Colonic mucosa (tissue), 4 donors: Measurements from ENCODE around the gene SLCO3A1. TPM values are rescaled to one million over a fixed set of nuclear protein-coding genes. Genes with fewer than 3 reads are reported as not detected.

Experiments
- DNase-seq: peaks from one replicate; pipeline ENCODE4 v3.0.0-alpha.2; 2020
- H3K27ac ChIP-seq: fragments of 200-600 bp; one replicate; pipeline ENCODE4 v1.8.0; 2021
- H3K27me3 ChIP-seq: fragments of 200-600 bp; one replicate; pipeline ENCODE4 v1.8.0; 2021
- H3K36me3 ChIP-seq: fragments of 200-600 bp; one replicate; pipeline ENCODE4 v1.8.0; 2021
- H3K4me1 ChIP-seq: fragments of 200-600 bp; one replicate; pipeline ENCODE4 v1.8.0; 2021; ENCODE audit warnings: mild to moderate bottlenecking
- H3K4me3 ChIP-seq: fragments of 200-600 bp; one replicate; pipeline ENCODE4 v1.8.0; 2021
- H3K9ac ChIP-seq, 2 donors: one replicate each; pipeline ENCODE4 v1.7.0; 2013; ENCODE audit warnings: control low read depth in 2 of 2, low read depth in 2 of 2, low read length in 2 of 2
- H3K9me3 ChIP-seq: fragments of 200-600 bp; one replicate; pipeline ENCODE4 v1.8.0; 2021
- intact Hi-C: fragments of 100-400 bp; cut with DNase I; formaldehyde crosslinking; loops from one replicate; pipeline ENCODE4 v1.14.1; 2022
- total RNA-seq, 2 donors: library from RNA; stranded (reverse); fragmentation: NEBNext Ultra II Directional in 1 of 2; extraction: Animal tissue kit (Norgen Biotek cat#: 25700) in 1 of 2; gene quantifications; one replicate each; pipeline ENCODE4 v1.2.1, GENCODE V29; 2021
- TF ChIP-seq, protein P1 (sequence below): fragments of 200-600 bp; IDR thresholded peaks from one replicate; pipeline ENCODE4 v1.8.0; 2022; ENCODE audit warnings: antibody characterized with exemption, mild to moderate bottlenecking
- donor health status: healthy.
- donor health status: DM: no; HTN: no; CAD: no.
- donor health status: DM: no; HTN: no; CAD: no.

SLCO3A1 gene
- total RNA-seq, 2 donors from 2014 or later, result 11.4 to 24.6 TPM

DNA sequence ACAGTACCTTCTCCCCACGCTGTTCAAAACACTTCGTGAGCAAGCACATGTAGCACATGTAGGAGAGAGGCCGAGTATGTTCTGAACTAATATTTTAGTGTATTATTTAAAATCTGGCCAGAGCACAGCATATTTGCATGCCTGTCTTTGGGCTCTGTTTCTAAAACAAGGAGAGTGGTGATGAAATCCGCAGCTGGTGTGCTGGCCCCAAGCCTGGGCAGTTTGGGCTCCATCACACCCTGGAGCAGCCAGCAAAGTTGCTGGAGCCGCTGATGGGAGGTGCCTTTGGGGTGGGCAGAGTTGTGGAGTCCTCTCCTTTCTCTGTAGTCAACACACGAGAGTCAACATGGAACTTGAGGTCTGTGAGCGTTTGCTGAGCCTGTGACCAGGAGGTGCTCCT, 116.6 kb downstream of the SLCO3A1 start:
- Histone ChIP-seq H3K36me3 (no peaks in the 10 kb centered on the region), H3K4me3 (no peak overlapping the region), H3K9me3 (no peaks in the 10 kb centered on the region), H3K9ac (no peak overlapping the region), H3K27ac (no peak overlapping the region), H3K27me3 (no peaks in the 10 kb centered on the region), H3K4me1 (no peaks in the 10 kb centered on the region)
- DNase-seq, result peak; percentile 48
- TF ChIP-seq, protein P1, sequence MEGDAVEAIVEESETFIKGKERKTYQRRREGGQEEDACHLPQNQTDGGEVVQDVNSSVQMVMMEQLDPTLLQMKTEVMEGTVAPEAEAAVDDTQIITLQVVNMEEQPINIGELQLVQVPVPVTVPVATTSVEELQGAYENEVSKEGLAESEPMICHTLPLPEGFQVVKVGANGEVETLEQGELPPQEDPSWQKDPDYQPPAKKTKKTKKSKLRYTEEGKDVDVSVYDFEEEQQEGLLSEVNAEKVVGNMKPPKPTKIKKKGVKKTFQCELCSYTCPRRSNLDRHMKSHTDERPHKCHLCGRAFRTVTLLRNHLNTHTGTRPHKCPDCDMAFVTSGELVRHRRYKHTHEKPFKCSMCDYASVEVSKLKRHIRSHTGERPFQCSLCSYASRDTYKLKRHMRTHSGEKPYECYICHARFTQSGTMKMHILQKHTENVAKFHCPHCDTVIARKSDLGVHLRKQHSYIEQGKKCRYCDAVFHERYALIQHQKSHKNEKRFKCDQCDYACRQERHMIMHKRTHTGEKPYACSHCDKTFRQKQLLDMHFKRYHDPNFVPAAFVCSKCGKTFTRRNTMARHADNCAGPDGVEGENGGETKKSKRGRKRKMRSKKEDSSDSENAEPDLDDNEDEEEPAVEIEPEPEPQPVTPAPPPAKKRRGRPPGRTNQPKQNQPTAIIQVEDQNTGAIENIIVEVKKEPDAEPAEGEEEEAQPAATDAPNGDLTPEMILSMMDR, result no peak
- intact Hi-C loops, result no loop called here

DNA sequence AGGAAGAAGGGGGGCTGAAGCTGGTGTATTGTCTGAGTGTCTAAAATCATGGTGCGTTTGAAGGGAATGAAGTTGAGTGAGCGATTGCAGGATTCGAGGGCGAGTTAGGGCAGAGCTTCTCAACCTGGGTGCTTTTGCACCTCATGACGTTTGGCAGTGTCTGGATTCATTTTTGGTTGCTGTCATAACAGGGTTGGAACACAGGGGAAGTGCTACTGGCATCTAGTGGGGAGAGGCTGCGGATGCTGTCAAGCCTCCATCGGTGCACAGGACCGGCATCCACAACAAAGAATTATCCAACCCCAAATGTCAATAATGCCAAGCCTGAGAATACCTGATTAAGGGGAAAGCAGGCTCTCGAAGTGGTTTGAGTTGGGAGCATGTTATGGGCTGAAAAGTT, 120.0 kb downstream of the SLCO3A1 start:
- Histone ChIP-seq H3K9me3 (no peaks in the 10 kb centered on the region), H3K9ac (no peak overlapping the region), H3K27ac (no peak overlapping the region), H3K4me3 (no peak overlapping the region), H3K36me3 (no peaks in the 10 kb centered on the region), H3K27me3 (no peaks in the 10 kb centered on the region), H3K4me1 (no peaks in the 10 kb centered on the region)
- TF ChIP-seq, protein P1, result no peak
- intact Hi-C loops, result no loop called here
- no peak for DNase-seq

DNA sequence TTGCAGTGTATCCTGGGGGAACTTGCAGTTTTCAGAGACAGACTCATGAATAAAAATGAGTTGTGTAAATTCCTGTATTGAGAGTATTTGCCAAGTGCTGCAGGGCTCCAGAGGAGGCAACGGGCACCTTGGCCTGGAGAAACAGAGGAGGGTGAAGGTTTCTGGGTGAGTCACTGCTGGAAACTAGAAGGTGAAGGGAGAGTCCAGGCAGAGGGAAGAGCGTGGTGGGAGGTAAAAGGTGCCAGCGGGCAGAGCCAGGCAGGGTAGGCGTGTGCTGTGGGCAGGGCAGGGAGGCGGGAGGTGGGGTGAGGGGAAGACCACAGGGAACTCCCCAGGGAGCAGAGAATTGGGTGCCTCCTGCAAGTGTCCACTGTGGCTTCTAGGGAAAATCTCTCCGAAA, 120.8 kb downstream of the SLCO3A1 start:
- intact Hi-C loops, result no loop called here
- DNase-seq, result no peak
- Histone ChIP-seq H3K9ac (no peak overlapping the region), H3K4me1 (no peaks in the 10 kb centered on the region), H3K27ac (no peak overlapping the region), H3K27me3 (no peaks in the 10 kb centered on the region), H3K4me3 (no peak overlapping the region), H3K36me3 (no peaks in the 10 kb centered on the region), H3K9me3 (no peaks in the 10 kb centered on the region)
- TF ChIP-seq, protein P1, result no peak

DNA sequence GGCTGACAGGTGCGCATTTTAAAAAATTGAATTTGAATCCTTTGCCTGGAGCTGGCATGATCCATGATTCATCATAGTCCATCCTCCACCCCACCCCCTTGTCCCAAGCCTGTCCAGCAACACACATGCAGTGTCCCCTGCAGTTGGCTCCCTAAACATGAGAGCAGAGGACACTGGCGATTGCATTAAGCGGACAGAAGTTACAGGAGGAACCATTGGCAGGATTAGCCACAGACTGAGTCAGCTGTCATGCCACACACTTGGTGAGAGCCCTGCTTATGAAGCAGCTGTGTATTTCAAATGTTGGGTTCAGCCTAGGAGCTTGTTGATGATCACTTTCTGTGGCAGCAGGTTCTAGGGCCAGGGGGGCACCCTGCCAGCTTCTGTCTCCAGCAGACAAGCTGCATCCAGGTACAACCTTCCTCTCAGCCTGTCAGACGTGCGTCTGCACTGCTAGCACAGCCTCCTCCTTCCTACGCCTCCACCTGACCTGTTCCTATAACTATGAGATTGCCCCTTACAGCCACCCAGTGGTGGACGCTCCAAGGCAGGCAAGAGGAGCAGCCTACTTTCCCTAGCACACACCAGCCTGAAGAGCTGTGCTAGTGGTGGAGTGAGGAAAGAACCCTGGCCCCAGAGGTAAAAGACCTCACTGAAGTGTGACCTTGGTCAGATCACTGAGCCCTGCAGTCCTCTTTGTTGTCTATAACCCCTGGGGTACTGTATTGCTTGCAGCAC, 121.9 kb downstream of the SLCO3A1 start:
- Histone ChIP-seq H3K4me1 (no peaks in the 10 kb centered on the region), H3K4me3 (no peak overlapping the region), H3K27ac (no peak overlapping the region), H3K27me3 (no peaks in the 10 kb centered on the region), H3K36me3 (no peaks in the 10 kb centered on the region), H3K9me3 (no peaks in the 10 kb centered on the region), H3K9ac (no peak overlapping the region)
- DNase-seq, result no peak
- TF ChIP-seq, protein P1, result no peak
- intact Hi-C loops, result no loop called here

DNA sequence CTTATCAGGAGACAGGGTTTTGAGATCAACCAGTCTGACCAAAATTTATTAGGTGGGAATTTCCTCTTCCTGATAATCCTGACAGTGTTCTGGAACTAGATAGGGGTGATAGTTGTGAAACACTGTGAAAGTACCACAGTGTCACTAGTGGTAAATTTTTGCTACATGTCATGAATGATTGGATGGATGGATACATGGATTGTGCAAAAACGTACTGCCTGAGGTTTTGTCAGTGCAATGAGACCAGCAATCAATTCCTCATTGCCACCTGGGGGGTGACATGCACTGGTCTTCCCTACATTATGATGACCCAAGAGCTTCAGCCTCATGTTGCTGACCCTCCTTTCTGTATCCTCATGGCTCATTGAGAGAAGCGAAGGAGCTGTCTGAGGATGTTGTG, 123.5 kb downstream of the SLCO3A1 start:
- TF ChIP-seq, protein P1, result no peak
- intact Hi-C loops, result no loop called here
- Histone ChIP-seq H3K36me3 (no peaks in the 10 kb centered on the region), H3K4me3 (no peak overlapping the region), H3K9ac (no peak overlapping the region), H3K9me3 (no peaks in the 10 kb centered on the region), H3K27ac (no peak overlapping the region), H3K27me3 (no peaks in the 10 kb centered on the region), H3K4me1 (no peaks in the 10 kb centered on the region)
- DNase-seq, result no peak
